ENCODE measurements around the gene CEP112.

CEP112 gene

GRCh38 chr17:65628644-65629036 is 563.3 kb downstream of the CEP112 start:
- no peak for DNase-seq (ENCODE audit: low read depth, low spot score)
- no peaks in the 10 kb centered on the region; the same call in 1 of the 2 replicates for H3K4me1 ChIP-seq (ENCODE audit: control insufficient read depth, insufficient read depth, low read length)
- no peaks in the 10 kb centered on the region for H3K9me3 ChIP-seq (ENCODE audit: control insufficient read depth, insufficient read depth, low read length)
- no peaks in the 10 kb centered on the region for H3K27me3 ChIP-seq (ENCODE audit: control insufficient read depth, insufficient read depth, low read length)
- H3K4me3 ChIP-seq (ENCODE audit: low read length) = no peak overlapping the region
- H3K27ac ChIP-seq (ENCODE audit: low read length) = no peak overlapping the region
- no peaks in the 10 kb centered on the region for H3K36me3 ChIP-seq (ENCODE audit: control insufficient read depth, insufficient read depth, low read length)
- no CpG with 5 or more reads among the region's 8 CpGs for WGBS (ENCODE audit: insufficient coverage, insufficient read length)

GRCh38 chr17:65627891-65628643 is 563.9 kb downstream of the CEP112 start:
- H3K27ac ChIP-seq (ENCODE audit: low read length) = no peak overlapping the region
- DNase-seq (ENCODE audit: low read depth, low spot score) = no peak
- H3K4me3 ChIP-seq (ENCODE audit: low read length) = no peak overlapping the region
- no peaks in the 10 kb centered on the region; the same call in 1 of the 2 replicates for H3K4me1 ChIP-seq (ENCODE audit: control insufficient read depth, insufficient read depth, low read length)
- no CpG with 5 or more reads among the region's 17 CpGs for WGBS (ENCODE audit: insufficient coverage, insufficient read length)
- H3K36me3 ChIP-seq (ENCODE audit: control insufficient read depth, insufficient read depth, low read length) = no peaks in the 10 kb centered on the region
- no peaks in the 10 kb centered on the region for H3K27me3 ChIP-seq (ENCODE audit: control insufficient read depth, insufficient read depth, low read length)
- H3K9me3 ChIP-seq (ENCODE audit: control insufficient read depth, insufficient read depth, low read length) = no peaks in the 10 kb centered on the region

DNA sequence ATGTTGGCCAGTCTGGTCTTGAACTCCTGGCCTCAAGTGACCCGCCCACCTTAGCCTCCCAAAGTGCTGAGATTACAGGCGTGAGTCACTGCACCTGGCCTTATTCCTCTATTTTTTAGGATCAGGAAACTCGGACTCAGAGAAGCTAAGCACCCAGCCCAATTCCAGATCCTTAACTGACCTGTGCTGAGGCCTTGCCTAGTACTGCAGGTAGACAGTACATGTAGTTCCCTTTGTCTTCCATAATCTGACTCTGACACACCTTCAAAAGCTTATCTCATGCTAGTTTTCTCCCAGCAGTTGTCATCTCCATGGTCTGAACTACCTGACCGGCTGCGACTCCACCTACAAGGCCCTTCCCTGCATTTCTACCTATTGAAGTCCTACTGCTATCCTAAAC is 564.8 kb downstream of the CEP112 start:
- no CpG with 5 or more reads among the region's 5 CpGs for WGBS (ENCODE audit: insufficient coverage, insufficient read length)

GRCh38 chr17:65626451-65626850 is 565.5 kb downstream of the CEP112 start:
- no peaks in the 10 kb centered on the region; the same call in 1 of the 2 replicates for H3K4me1 ChIP-seq (ENCODE audit: control insufficient read depth, insufficient read depth, low read length)
- no peak overlapping the region for H3K4me3 ChIP-seq (ENCODE audit: low read length)
- H3K9me3 ChIP-seq (ENCODE audit: control insufficient read depth, insufficient read depth, low read length) = no peaks in the 10 kb centered on the region
- no peak for DNase-seq (ENCODE audit: low read depth, low spot score)
- no peak overlapping the region for H3K27ac ChIP-seq (ENCODE audit: low read length)
- H3K27me3 ChIP-seq (ENCODE audit: control insufficient read depth, insufficient read depth, low read length) = no peaks in the 10 kb centered on the region
- no peaks in the 10 kb centered on the region for H3K36me3 ChIP-seq (ENCODE audit: control insufficient read depth, insufficient read depth, low read length)

More for the DNA sequence above, 564.8 kb downstream of the CEP112 start:
- Histone ChIP-seq H3K9me3 (ENCODE audit: control insufficient read depth, insufficient read depth, low read length) (no peaks in the 10 kb centered on the region), H3K4me3 (ENCODE audit: low read length) (no peak overlapping the region), H3K4me1 (ENCODE audit: control insufficient read depth, insufficient read depth, low read length) (no peaks in the 10 kb centered on the region; the same call in 1 of the 2 replicates), H3K36me3 (ENCODE audit: control insufficient read depth, insufficient read depth, low read length) (no peaks in the 10 kb centered on the region), H3K27ac (ENCODE audit: low read length) (no peak overlapping the region), H3K27me3 (ENCODE audit: control insufficient read depth, insufficient read depth, low read length) (no peaks in the 10 kb centered on the region)
- DNase-seq (ENCODE audit: low read depth, low spot score) = no peak

GRCh38 chr17:65618516-65618915 is 573.4 kb downstream of the CEP112 start:
- H3K27me3 ChIP-seq (ENCODE audit: control insufficient read depth, insufficient read depth, low read length) = no peaks in the 10 kb centered on the region
- WGBS (ENCODE audit: insufficient coverage, insufficient read length) = no CpG with 5 or more reads among the region's 1 CpG
- no peaks in the 10 kb centered on the region for H3K4me1 ChIP-seq (ENCODE audit: control insufficient read depth, insufficient read depth, low read length)
- no peak overlapping the region for H3K27ac ChIP-seq (ENCODE audit: low read length)
- H3K9me3 ChIP-seq (ENCODE audit: control insufficient read depth, insufficient read depth, low read length) = no peaks in the 10 kb centered on the region
- no peak overlapping the region for H3K4me3 ChIP-seq (ENCODE audit: low read length)
- H3K36me3 ChIP-seq (ENCODE audit: control insufficient read depth, insufficient read depth, low read length) = no peaks in the 10 kb centered on the region
- DNase-seq (ENCODE audit: low read depth, low spot score) = no peak

DNA sequence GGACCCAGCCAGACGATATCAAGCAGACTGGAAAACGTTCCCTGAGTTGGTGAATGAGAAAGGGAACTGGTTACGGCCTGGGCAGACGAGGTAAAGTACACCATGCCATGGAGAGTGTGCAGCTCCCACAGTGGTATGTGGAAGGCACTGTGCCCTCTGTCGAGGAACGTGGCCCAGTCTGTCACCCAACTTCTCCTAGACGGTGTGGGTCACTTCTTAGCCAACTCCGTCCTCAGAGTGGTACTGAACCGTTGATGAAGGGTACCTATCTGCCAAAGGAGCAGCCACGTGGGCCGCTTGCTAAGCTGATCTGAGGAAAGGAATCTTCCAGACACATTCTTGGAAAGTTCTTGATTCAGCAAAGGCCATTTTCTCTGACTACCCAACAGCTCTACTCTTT is 574.4 kb downstream of the CEP112 start:
- no CpG with 5 or more reads among the region's 11 CpGs for WGBS (ENCODE audit: insufficient coverage, insufficient read length)

GRCh38 chr17:65609749-65610148 is 582.2 kb downstream of the CEP112 start:
- no peaks in the 10 kb centered on the region for H3K36me3 ChIP-seq (ENCODE audit: control insufficient read depth, insufficient read depth, low read length)
- H3K27ac ChIP-seq (ENCODE audit: low read length) = no peak overlapping the region
- no peaks in the 10 kb centered on the region for H3K9me3 ChIP-seq (ENCODE audit: control insufficient read depth, insufficient read depth, low read length)
- no CpG with 5 or more reads among the region's 2 CpGs for WGBS (ENCODE audit: insufficient coverage, insufficient read length)
- no peak for DNase-seq (ENCODE audit: low read depth, low spot score)
- H3K4me3 ChIP-seq (ENCODE audit: low read length) = no peak overlapping the region
- H3K4me1 ChIP-seq (ENCODE audit: control insufficient read depth, insufficient read depth, low read length) = no peaks in the 10 kb centered on the region
- no peaks in the 10 kb centered on the region for H3K27me3 ChIP-seq (ENCODE audit: control insufficient read depth, insufficient read depth, low read length)

More for the DNA sequence above, 574.4 kb downstream of the CEP112 start:
- Histone ChIP-seq H3K27me3 (ENCODE audit: control insufficient read depth, insufficient read depth, low read length) (no peaks in the 10 kb centered on the region), H3K27ac (ENCODE audit: low read length) (no peak overlapping the region), H3K4me3 (ENCODE audit: low read length) (no peak overlapping the region), H3K36me3 (ENCODE audit: control insufficient read depth, insufficient read depth, low read length) (no peaks in the 10 kb centered on the region), H3K4me1 (ENCODE audit: control insufficient read depth, insufficient read depth, low read length) (no peaks in the 10 kb centered on the region), H3K9me3 (ENCODE audit: control insufficient read depth, insufficient read depth, low read length) (no peaks in the 10 kb centered on the region)
- DNase-seq (ENCODE audit: low read depth, low spot score) = no peak

DNA sequence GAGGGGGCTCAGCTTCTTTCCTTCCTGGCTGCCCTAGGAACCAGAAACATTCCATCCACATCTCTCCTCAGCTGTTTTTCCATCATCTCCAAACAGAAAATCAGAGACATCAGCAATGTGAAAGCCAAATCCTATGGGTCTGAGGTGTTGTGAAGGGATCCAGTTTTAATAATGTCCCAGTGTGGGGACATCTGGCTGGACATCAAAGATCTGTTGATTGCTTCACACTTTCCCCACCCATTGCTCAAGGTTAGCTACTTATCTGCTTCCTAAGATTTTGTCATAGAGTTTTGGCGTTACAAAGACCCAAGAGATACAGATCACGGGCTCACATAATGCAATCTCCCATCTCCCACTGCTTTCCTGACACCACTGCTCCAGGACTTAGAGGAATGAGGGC is 582.6 kb downstream of the CEP112 start:
- no CpG with 5 or more reads among the region's 2 CpGs for WGBS (ENCODE audit: insufficient coverage, insufficient read length)
- H3K4me1 ChIP-seq (ENCODE audit: control insufficient read depth, insufficient read depth, low read length) = no peaks in the 10 kb centered on the region
- no peak for DNase-seq (ENCODE audit: low read depth, low spot score)
- no peak overlapping the region for H3K4me3 ChIP-seq (ENCODE audit: low read length)
- no peaks in the 10 kb centered on the region for H3K9me3 ChIP-seq (ENCODE audit: control insufficient read depth, insufficient read depth, low read length)
- no peaks in the 10 kb centered on the region for H3K36me3 ChIP-seq (ENCODE audit: control insufficient read depth, insufficient read depth, low read length)
- H3K27me3 ChIP-seq (ENCODE audit: control insufficient read depth, insufficient read depth, low read length) = no peaks in the 10 kb centered on the region
- H3K27ac ChIP-seq (ENCODE audit: low read length) = no peak overlapping the region

DNA sequence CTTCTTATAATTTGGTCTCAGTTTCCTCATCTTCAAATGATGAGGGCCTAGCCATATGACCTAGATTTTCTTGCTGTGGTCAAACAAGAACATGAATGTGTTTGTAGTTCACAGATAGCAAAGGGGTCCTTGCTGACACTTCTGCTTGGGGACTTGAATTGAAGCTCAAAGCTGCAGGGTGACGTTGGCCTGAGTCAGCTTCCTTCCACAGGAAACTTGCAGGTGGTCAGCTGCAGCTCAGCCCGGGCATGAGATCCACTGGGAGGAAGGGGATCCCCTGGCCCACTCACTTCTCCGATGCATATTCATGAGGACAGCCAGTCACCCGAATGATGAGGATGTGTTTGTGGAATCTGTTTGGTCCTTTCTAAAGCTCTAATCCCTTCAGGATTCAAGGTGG is 587.9 kb downstream of the CEP112 start:
- Histone ChIP-seq H3K9me3 (ENCODE audit: control insufficient read depth, insufficient read depth, low read length) (no peaks in the 10 kb centered on the region), H3K4me3 (ENCODE audit: low read length) (no peak overlapping the region), H3K27me3 (ENCODE audit: control insufficient read depth, insufficient read depth, low read length) (no peaks in the 10 kb centered on the region), H3K27ac (ENCODE audit: low read length) (no peak overlapping the region), H3K4me1 (ENCODE audit: control insufficient read depth, insufficient read depth, low read length) (no peaks in the 10 kb centered on the region), H3K36me3 (ENCODE audit: control insufficient read depth, insufficient read depth, low read length) (no peaks in the 10 kb centered on the region)
- no CpG with 5 or more reads among the region's 4 CpGs for WGBS (ENCODE audit: insufficient coverage, insufficient read length)
- no peak for DNase-seq (ENCODE audit: low read depth, low spot score)

- WGBS (ENCODE audit: insufficient coverage, insufficient read length) = no CpG with 5 or more reads among the region's 2 CpGs
- no peaks in the 10 kb centered on the region for H3K9me3 ChIP-seq (ENCODE audit: control insufficient read depth, insufficient read depth, low read length)
- no peak overlapping the region for H3K27ac ChIP-seq (ENCODE audit: low read length)
- H3K27me3 ChIP-seq (ENCODE audit: control insufficient read depth, insufficient read depth, low read length) = no peaks in the 10 kb centered on the region
- H3K36me3 ChIP-seq (ENCODE audit: control insufficient read depth, insufficient read depth, low read length) = no peaks in the 10 kb centered on the region
- no peaks in the 10 kb centered on the region for H3K4me1 ChIP-seq (ENCODE audit: control insufficient read depth, insufficient read depth, low read length)
- DNase-seq (ENCODE audit: low read depth, low spot score) = no peak
- H3K4me3 ChIP-seq (ENCODE audit: low read length) = no peak overlapping the region
These were observed 590.1 kb downstream of the CEP112 start for GRCh38 chr17:65601881-65602280.

- no peaks in the 10 kb centered on the region for H3K27me3 ChIP-seq (ENCODE audit: control insufficient read depth, insufficient read depth, low read length)
- H3K4me1 ChIP-seq (ENCODE audit: control insufficient read depth, insufficient read depth, low read length) = no peaks in the 10 kb centered on the region
- no peak overlapping the region for H3K27ac ChIP-seq (ENCODE audit: low read length)
- DNase-seq (ENCODE audit: low read depth, low spot score) = no peak
- WGBS (ENCODE audit: insufficient coverage, insufficient read length) = no CpG with 5 or more reads among the region's 1 CpG
- no peak overlapping the region for H3K4me3 ChIP-seq (ENCODE audit: low read length)
- no peaks in the 10 kb centered on the region for H3K36me3 ChIP-seq (ENCODE audit: control insufficient read depth, insufficient read depth, low read length)
- H3K9me3 ChIP-seq (ENCODE audit: control insufficient read depth, insufficient read depth, low read length) = no peaks in the 10 kb centered on the region
These were observed 590.8 kb downstream of the CEP112 start for GRCh38 chr17:65601145-65601544.
